ENCODE data around the gene LTBP2.

Gene LTBP2

DNA sequence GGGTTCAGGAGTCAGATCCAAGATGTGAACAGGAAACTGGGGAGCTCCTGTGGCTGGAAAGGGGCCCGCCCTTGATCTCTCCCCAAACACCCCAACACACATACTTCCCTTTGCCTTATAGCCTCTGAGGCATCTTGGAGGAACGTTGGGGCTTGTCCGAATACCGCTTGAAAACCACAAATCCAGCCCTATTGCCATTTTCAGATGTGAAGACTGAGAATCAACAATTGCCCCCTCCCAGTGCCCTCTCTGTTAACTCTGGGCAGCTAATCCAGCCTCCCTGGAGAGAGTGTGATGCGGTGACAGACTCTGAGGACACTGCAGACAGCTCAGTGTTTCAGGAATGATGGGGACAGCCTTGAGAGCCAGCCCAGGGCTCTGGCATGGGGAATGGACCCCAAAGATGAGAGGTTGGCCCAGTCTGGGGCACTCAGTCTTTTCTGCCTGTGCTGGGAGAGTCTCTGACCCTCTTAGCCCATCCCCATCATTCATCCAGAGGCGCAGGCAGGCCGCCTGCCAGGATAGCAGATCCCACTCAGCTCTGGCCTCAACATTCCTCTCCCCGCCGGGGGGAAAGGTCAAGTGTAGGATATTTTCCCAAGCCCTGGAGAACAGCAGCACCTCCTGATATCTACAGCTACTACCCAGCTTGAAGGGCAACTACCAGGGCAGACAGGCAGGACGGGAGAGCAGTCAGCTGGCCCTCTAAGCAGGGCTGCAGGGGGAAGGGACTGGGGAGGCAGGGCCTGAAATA lies 24.6 kb upstream of the LTBP2 start:
- peaks cover 20% of the 10 kb centered on the region for H3K4me1 ChIP-seq (ENCODE audit: control insufficient read depth, insufficient read depth, low read length)
- H3K9me3 ChIP-seq (ENCODE audit: control insufficient read depth, low read length): no peaks in the 10 kb centered on the region
- H3K36me3 ChIP-seq (ENCODE audit: control insufficient read depth, insufficient read depth, low read length, severe bottlenecking): no peaks in the 10 kb centered on the region
- peak; percentile 63 for DNase-seq (ENCODE audit: low read depth)
- no peak overlapping the region for H3K9ac ChIP-seq (ENCODE audit: low read length)
- no peaks in the 10 kb centered on the region for H3K27me3 ChIP-seq (replicated peaks; ENCODE audit: control insufficient read depth, insufficient read depth, low read length)
- H3K4me3 ChIP-seq (ENCODE audit: low read length): no peak overlapping the region

DNA sequence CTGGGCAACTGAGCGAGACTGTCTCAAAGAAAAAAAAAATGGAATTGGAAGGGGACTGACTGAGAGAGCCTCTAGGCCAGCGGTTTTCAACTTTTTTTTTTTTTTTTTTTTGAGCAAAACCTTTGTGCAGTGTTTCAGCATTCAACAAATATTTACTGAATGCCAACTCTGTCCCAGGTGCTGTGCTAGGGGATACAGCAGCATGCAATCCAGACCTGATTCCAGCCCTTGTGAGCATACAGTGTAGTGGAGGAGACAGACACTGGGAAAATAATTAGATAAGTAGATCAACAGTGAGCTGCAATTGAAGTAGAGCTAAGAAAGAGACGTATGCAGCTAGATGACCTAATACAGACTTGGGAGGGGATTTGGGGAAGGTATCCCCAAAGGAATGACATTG lies 23.8 kb upstream of the LTBP2 start:
- no peaks in the 10 kb centered on the region for H3K27me3 ChIP-seq (replicated peaks; ENCODE audit: control insufficient read depth, insufficient read depth, low read length)
- DNase-seq (ENCODE audit: low read depth): no peak
- H3K4me1 ChIP-seq (ENCODE audit: control insufficient read depth, insufficient read depth, low read length): peaks cover 21% of the 10 kb centered on the region
- no peaks in the 10 kb centered on the region for H3K9me3 ChIP-seq (ENCODE audit: control insufficient read depth, low read length)
- no peaks in the 10 kb centered on the region for H3K36me3 ChIP-seq (ENCODE audit: control insufficient read depth, insufficient read depth, low read length, severe bottlenecking)
- H3K9ac ChIP-seq (ENCODE audit: low read length): no peak overlapping the region
- no peak overlapping the region for H3K4me3 ChIP-seq (ENCODE audit: low read length)

DNA sequence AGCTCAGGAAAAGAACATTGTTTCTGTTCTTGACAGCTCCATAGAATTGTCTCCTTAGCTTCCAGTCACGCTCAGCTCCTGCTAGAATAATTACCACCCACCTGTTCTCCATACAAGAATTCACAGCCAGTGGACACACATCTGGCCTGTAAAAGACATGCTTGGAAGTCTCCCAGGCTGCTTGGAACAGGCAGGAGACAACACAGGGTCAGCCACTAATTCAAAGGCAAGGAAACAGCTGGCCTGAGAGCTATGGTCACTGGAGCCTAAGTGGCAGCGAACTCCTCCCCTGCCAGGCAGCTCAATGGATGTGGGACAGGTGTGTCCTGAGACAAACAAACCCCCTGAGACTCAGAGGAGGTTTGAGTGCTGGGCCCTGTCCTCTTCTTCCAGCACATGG lies 22.9 kb upstream of the LTBP2 start:
- Histone ChIP-seq H3K4me1 (ENCODE audit: control insufficient read depth, insufficient read depth, low read length) (peaks cover 21% of the 10 kb centered on the region), H3K4me3 (ENCODE audit: low read length) (no peak overlapping the region), H3K9ac (ENCODE audit: low read length) (no peak overlapping the region), H3K27me3 (replicated peaks; ENCODE audit: control insufficient read depth, insufficient read depth, low read length) (no peaks in the 10 kb centered on the region), H3K9me3 (ENCODE audit: control insufficient read depth, low read length) (no peaks in the 10 kb centered on the region), H3K36me3 (ENCODE audit: control insufficient read depth, insufficient read depth, low read length, severe bottlenecking) (no peaks in the 10 kb centered on the region)
- DNase-seq (ENCODE audit: low read depth): no peak

DNA sequence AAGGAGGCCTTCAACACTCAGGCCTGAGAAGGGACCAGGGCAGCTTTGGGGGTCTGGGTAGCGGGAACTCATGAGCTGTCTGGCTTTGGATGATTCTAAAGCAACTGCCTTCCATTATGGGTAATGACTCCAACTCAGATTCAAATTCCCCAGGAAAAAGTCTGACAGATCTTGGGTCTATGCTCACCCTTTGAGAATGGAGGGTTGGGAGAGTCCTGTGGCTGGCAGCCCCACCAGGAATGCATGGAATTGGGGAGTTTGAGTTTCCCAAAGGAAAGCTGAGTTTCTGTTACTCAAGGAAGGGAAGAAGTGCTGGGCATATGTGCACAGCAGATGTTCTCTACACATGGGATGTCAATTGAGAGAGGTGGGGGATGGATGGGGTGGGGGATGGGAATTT lies 22.4 kb upstream of the LTBP2 start:
- peak; percentile 37 for DNase-seq (ENCODE audit: low read depth)
- H3K4me1 ChIP-seq (ENCODE audit: control insufficient read depth, insufficient read depth, low read length): peaks cover 21% of the 10 kb centered on the region
- H3K9ac ChIP-seq (ENCODE audit: low read length): no peak overlapping the region
- H3K9me3 ChIP-seq (ENCODE audit: control insufficient read depth, low read length): no peaks in the 10 kb centered on the region
- no peak overlapping the region for H3K4me3 ChIP-seq (ENCODE audit: low read length)
- H3K27me3 ChIP-seq (replicated peaks; ENCODE audit: control insufficient read depth, insufficient read depth, low read length): no peaks in the 10 kb centered on the region
- H3K36me3 ChIP-seq (ENCODE audit: control insufficient read depth, insufficient read depth, low read length, severe bottlenecking): no peaks in the 10 kb centered on the region

DNA sequence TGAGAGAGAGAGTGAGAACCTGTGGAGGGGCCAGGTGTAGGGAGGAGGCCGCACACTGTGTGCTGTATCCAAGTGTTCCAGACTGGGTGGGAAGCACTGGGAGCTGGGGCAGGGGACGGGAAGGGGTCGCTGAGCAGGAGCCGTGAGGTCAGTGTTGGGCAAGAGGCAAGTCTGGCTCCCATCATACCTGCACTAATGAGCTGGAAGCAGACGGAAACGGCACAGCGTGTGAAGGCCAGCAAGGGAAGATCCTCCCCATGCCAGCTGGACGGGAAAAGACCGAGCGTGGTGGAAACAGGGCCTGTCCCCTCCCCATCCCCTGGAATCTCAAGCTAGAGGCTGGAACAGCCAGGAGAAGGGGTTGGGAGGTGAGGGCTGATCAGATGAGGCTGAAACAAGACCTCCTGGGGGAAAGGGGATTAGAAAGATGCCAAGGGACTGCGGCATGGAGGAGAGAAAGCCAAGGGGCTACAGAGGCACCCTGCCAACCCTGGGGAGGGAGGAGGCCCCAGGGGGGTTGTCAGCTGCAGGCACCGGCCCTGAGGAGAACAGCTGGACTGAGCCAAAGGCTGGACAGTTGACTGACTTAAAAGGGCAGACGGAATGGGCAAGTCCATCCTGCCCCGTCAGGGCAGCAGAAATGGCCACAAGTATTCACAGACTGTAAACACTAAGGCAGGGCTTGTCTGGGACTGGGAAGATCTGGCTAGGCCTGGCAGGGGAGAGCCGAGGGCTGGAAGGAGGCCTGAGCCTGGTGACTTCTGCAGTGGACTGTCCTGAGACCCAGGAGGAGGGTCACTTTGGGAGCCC lies 19.0 kb upstream of the LTBP2 start:
- no peak overlapping the region for H3K4me3 ChIP-seq (ENCODE audit: low read length)
- peaks cover 4% of the 10 kb centered on the region for H3K4me1 ChIP-seq (ENCODE audit: control insufficient read depth, insufficient read depth, low read length)
- DNase-seq (ENCODE audit: low read depth): no peak
- H3K27me3 ChIP-seq (replicated peaks; ENCODE audit: control insufficient read depth, insufficient read depth, low read length): no peaks in the 10 kb centered on the region
- H3K9me3 ChIP-seq (ENCODE audit: control insufficient read depth, low read length): no peaks in the 10 kb centered on the region
- H3K36me3 ChIP-seq (ENCODE audit: control insufficient read depth, insufficient read depth, low read length, severe bottlenecking): no peaks in the 10 kb centered on the region
- no peak overlapping the region for H3K9ac ChIP-seq (ENCODE audit: low read length)

DNA sequence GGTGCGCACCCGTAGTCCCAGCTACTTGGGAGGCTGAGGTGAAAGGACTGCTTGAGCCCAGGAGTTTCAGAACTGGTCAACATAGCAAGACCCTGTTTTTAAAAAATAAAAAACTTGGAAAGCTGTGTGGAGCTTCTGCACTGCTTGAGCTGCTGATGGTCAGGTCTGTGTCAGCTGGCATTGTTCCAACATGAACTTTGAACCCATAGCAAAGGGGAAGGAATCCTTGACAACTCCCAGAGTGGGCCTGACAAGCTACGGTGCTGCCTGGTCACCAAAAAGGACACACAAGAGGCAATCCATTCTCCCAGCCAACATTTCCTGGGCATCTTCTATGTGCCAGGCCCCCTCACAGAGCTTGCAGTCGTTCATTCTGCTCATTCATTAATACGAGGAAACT lies 16.4 kb upstream of the LTBP2 start:
- DNase-seq (ENCODE audit: low read depth): no peak
- H3K9ac ChIP-seq (ENCODE audit: low read length): no peak overlapping the region
- no peak overlapping the region for H3K4me3 ChIP-seq (ENCODE audit: low read length)
- H3K9me3 ChIP-seq (ENCODE audit: control insufficient read depth, low read length): no peaks in the 10 kb centered on the region
- H3K4me1 ChIP-seq (ENCODE audit: control insufficient read depth, insufficient read depth, low read length): peaks cover 4% of the 10 kb centered on the region
- H3K36me3 ChIP-seq (ENCODE audit: control insufficient read depth, insufficient read depth, low read length, severe bottlenecking): no peaks in the 10 kb centered on the region
- H3K27me3 ChIP-seq (replicated peaks; ENCODE audit: control insufficient read depth, insufficient read depth, low read length): no peaks in the 10 kb centered on the region

DNA sequence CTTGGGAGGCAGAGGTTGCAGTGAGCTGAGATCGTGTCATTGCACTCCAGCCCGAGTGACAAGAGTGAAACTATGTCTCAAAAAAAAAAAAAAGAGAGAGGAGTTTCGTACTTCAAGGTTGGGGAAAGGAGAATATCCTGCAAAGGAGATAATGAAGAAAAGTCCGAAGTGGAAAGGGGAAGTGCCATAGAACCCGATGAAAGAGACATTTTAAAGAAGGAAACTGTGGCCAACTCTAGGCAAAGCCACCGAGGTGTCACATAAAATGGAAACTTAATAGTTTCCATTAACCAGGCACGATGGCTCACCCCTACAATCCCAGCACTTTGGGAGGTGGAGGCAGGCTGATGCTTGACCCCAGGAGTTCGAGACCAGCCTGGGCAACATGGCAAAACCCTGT lies 15.0 kb upstream of the LTBP2 start:
- Histone ChIP-seq H3K4me1 (ENCODE audit: control insufficient read depth, insufficient read depth, low read length) (peaks cover 4% of the 10 kb centered on the region), H3K9me3 (ENCODE audit: control insufficient read depth, low read length) (no peaks in the 10 kb centered on the region), H3K36me3 (ENCODE audit: control insufficient read depth, insufficient read depth, low read length, severe bottlenecking) (no peaks in the 10 kb centered on the region), H3K4me3 (ENCODE audit: low read length) (no peak overlapping the region), H3K27me3 (replicated peaks; ENCODE audit: control insufficient read depth, insufficient read depth, low read length) (no peaks in the 10 kb centered on the region), H3K9ac (ENCODE audit: low read length) (no peak overlapping the region)
- no peak for DNase-seq (ENCODE audit: low read depth)

DNA sequence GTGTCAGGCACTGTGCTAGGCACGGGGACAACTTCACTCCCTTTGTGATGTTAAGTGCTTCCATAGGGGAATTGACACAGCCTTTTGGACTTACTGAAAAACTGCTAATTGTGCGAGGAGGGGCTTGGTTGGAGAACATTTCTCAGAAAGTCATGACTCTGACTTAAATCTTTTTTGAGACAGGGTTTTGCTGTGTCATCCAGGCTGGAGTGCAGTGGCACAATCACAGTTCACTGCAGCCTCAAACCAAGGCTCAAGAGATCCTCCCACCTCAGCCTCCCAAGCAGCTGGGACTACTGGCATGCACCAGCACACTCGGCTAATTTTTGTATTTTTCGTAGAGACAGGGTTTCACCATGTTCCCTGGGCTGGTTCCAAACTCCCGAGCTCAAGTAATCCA lies 10.2 kb upstream of the LTBP2 start:
- Histone ChIP-seq H3K4me3 (ENCODE audit: low read length) (no peak overlapping the region), H3K9ac (ENCODE audit: low read length) (peak overlapping the region; percentile 2), H3K36me3 (ENCODE audit: control insufficient read depth, insufficient read depth, low read length, severe bottlenecking) (no peaks in the 10 kb centered on the region), H3K27me3 (replicated peaks; ENCODE audit: control insufficient read depth, insufficient read depth, low read length) (no peaks in the 10 kb centered on the region), H3K4me1 (ENCODE audit: control insufficient read depth, insufficient read depth, low read length) (peaks cover 47% of the 10 kb centered on the region), H3K9me3 (ENCODE audit: control insufficient read depth, low read length) (no peaks in the 10 kb centered on the region)
- no peak for DNase-seq (ENCODE audit: low read depth)

DNA sequence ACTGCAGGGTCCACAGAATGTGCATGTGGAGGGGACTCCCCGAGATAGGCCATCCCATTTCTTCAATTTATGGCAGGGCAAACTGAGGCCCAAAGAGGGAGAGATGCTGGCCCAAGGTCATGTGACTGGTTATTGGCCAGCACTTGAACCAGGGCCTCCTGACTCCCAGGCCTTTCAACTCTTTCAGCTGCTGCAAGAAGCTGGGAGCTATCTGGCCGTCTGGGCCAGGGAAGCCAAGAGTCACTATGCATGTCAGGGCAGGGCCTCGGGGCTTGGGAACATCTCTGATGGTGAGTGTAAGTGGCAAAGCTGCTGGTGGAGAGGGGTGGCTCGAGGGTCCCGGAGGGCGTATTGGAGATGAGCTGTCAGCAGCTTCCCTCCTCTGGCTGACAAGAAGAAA lies 9.5 kb upstream of the LTBP2 start:
- Histone ChIP-seq H3K9me3 (ENCODE audit: control insufficient read depth, low read length) (no peaks in the 10 kb centered on the region), H3K4me3 (ENCODE audit: low read length) (no peak overlapping the region), H3K9ac (ENCODE audit: low read length) (peak overlapping the region; percentile 2), H3K27me3 (replicated peaks; ENCODE audit: control insufficient read depth, insufficient read depth, low read length) (no peaks in the 10 kb centered on the region), H3K36me3 (ENCODE audit: control insufficient read depth, insufficient read depth, low read length, severe bottlenecking) (no peaks in the 10 kb centered on the region), H3K4me1 (ENCODE audit: control insufficient read depth, insufficient read depth, low read length) (peaks cover 54% of the 10 kb centered on the region)
- DNase-seq (ENCODE audit: low read depth): no peak

DNA sequence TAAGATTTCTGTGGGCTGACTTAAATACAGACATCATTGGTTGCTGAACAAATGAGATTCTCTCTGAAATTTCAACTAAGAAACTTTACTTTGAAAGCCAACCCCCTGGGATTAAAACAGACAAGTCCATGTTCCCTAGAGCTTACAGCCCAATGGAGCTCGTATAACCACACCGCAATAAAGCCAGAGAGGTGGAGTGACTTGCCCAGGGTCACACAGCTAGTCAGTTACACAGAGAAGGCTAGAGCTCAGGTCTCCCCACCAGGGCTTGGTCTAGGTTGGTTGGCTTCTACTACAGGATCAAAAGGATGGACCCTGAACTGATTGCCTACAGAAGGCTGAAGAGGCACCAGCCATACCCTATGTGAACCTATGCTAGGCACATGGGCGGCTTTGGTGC lies 8.9 kb upstream of the LTBP2 start:
- H3K9me3 ChIP-seq (ENCODE audit: control insufficient read depth, low read length): no peaks in the 10 kb centered on the region
- H3K27me3 ChIP-seq (replicated peaks; ENCODE audit: control insufficient read depth, insufficient read depth, low read length): no peaks in the 10 kb centered on the region
- no peak overlapping the region for H3K9ac ChIP-seq (ENCODE audit: low read length)
- peaks cover 60% of the 10 kb centered on the region for H3K4me1 ChIP-seq (ENCODE audit: control insufficient read depth, insufficient read depth, low read length)
- no peak for DNase-seq (ENCODE audit: low read depth)
- H3K4me3 ChIP-seq (ENCODE audit: low read length): no peak overlapping the region
- no peaks in the 10 kb centered on the region for H3K36me3 ChIP-seq (ENCODE audit: control insufficient read depth, insufficient read depth, low read length, severe bottlenecking)

DNA sequence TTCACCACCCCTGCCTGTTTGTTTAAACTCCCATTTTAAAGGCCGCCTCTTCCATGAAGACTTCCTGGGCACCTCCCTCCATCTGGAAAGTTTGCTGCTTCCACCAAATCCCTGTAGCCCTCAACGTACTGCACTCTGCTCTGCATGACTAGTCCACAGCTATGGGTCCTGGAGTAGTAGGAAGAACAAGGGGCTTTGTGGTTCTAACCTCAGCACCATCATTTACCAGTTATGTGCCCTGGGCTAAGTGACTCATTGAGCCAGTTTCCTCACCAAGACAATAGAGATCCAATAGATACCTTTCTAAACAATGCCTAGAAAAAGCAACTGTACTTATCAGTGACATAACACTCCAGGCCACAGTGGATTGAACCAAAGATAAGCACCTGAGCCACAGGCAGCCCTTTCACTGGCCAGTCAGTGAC lies 8.5 kb upstream of the LTBP2 start:
- no peaks in the 10 kb centered on the region for H3K9me3 ChIP-seq (ENCODE audit: control insufficient read depth, low read length)
- H3K9ac ChIP-seq (ENCODE audit: low read length): peak overlapping the region; percentile 64
- H3K4me3 ChIP-seq (ENCODE audit: low read length): no peak overlapping the region
- no peaks in the 10 kb centered on the region for H3K27me3 ChIP-seq (replicated peaks; ENCODE audit: control insufficient read depth, insufficient read depth, low read length)
- DNase-seq (ENCODE audit: low read depth): peak; percentile 78
- no peaks in the 10 kb centered on the region for H3K36me3 ChIP-seq (ENCODE audit: control insufficient read depth, insufficient read depth, low read length, severe bottlenecking)
- peaks cover 64% of the 10 kb centered on the region for H3K4me1 ChIP-seq (ENCODE audit: control insufficient read depth, insufficient read depth, low read length)
